ENCODE data around the gene TCAIM. TPM values are rescaled to one million over a fixed set of nuclear protein-coding genes. Genes with fewer than 3 reads are reported as not detected.
"Not testable (repeated sequence)": the region's sequence is repeated elsewhere in the genome, so short reads cannot be mapped to it uniquely, and the experiment has no call there.

TCAIM gene
- total and polyA plus RNA-seq, 3 donors from 2014 or later = 12.3 to 33.5 (median 28.3) TPM

DNA sequence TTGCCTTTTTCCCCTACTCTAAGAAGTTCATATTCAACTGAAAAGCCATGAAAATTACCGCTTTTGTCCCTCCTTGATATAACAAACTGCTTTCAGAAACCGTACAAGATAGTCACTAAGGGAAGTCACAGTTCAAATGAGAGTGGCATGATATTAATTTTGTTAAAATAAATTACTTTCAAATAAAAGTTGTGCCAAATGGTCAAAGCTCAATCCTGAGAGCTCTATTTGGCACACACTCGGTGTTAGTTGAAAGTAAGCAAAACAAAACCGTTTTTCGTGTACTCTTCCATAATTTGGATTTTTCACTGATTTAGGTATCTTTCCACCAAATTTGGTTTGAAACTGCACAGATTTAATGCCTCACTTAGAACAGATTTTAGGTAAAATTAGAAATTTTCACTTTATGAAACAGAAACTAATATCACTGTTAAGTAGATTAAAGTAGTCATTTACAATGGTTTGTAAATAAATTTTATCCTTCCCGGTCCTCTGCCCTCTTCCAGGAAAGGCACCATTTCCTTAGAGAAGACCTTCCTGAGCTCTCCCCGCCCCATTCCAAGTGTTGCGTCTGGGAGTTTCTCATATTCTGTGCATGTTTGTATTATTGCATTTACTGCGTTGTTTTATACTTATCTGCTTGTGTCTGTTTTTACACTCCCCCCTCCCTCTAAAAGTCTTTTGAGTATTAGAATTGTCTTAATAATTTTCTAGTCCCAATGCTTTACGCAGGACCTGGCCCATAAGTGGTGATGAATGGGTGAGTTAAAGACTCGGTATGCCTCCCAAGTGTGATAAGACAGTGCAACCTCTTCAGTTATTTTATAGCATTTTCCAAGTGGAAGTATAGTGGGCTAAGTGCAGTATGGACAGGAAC, 853 bp downstream of the TCAIM start:
- DNase-seq = peak; percentile 19
- H3K27me3 ChIP-seq = no peaks in the 10 kb centered on the region
- H3K36me3 ChIP-seq (ENCODE audit: low read depth, missing control alignments) = no peaks in the 10 kb centered on the region
- intact Hi-C loops (cut with DNase I; ENCODE audit: low total_unique reads) = no loop called here
- H3K27ac ChIP-seq = peak overlapping the region; percentile 94 to 96
- H3K4me1 ChIP-seq = peaks cover 9% of the 10 kb centered on the region
- H3K4me3 ChIP-seq = peak overlapping the region; percentile 76
- no peaks in the 10 kb centered on the region for H3K9me3 ChIP-seq
- 15 to 16% methylated on average over 11 of the region's 11 CpGs for whole genome bisulfite sequencing, 2 donors
- TF ChIP-seq, protein P1, sequence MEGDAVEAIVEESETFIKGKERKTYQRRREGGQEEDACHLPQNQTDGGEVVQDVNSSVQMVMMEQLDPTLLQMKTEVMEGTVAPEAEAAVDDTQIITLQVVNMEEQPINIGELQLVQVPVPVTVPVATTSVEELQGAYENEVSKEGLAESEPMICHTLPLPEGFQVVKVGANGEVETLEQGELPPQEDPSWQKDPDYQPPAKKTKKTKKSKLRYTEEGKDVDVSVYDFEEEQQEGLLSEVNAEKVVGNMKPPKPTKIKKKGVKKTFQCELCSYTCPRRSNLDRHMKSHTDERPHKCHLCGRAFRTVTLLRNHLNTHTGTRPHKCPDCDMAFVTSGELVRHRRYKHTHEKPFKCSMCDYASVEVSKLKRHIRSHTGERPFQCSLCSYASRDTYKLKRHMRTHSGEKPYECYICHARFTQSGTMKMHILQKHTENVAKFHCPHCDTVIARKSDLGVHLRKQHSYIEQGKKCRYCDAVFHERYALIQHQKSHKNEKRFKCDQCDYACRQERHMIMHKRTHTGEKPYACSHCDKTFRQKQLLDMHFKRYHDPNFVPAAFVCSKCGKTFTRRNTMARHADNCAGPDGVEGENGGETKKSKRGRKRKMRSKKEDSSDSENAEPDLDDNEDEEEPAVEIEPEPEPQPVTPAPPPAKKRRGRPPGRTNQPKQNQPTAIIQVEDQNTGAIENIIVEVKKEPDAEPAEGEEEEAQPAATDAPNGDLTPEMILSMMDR (IDR thresholded peaks at IDR 0.05) = no peak
- no peak for TF ChIP-seq POLR2A (IDR thresholded peaks at IDR 0.05)

DNA sequence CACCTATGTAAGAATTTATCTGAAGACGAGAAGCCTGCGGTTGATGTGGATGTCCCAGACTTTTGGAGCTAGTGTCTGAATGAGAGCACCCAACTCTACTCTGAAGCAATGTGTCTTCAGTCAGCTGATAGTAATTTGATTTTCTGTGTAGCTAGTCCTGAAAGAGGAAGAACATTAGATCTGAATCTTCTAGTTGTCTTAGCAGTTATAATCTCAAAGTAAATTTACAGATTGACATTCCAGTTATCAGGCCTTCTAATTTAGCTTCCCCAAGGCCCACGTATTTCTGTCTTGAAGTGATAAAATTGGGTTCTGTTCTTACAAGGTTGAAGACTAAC, 1.5 kb downstream of the TCAIM start:
- H3K9me3 ChIP-seq = no peaks in the 10 kb centered on the region
- intact Hi-C loops (cut with DNase I; ENCODE audit: low total_unique reads) = no loop called here
- 52 to 61% methylated on average over 3 of the region's 3 CpGs for WGBS, 2 donors
- no peak overlapping the region for H3K4me3 ChIP-seq
- H3K27me3 ChIP-seq = no peaks in the 10 kb centered on the region
- peaks cover 9% of the 10 kb centered on the region for H3K4me1 ChIP-seq
- H3K27ac ChIP-seq = peak overlapping the region in 1 of 2 donors; percentile 46
- no peak for DNase-seq
- TF ChIP-seq POLR2A (IDR thresholded peaks at IDR 0.05) = no peak
- TF ChIP-seq, protein P1 (IDR thresholded peaks at IDR 0.05) = no peak
- no peaks in the 10 kb centered on the region for H3K36me3 ChIP-seq (ENCODE audit: low read depth, missing control alignments)

DNA sequence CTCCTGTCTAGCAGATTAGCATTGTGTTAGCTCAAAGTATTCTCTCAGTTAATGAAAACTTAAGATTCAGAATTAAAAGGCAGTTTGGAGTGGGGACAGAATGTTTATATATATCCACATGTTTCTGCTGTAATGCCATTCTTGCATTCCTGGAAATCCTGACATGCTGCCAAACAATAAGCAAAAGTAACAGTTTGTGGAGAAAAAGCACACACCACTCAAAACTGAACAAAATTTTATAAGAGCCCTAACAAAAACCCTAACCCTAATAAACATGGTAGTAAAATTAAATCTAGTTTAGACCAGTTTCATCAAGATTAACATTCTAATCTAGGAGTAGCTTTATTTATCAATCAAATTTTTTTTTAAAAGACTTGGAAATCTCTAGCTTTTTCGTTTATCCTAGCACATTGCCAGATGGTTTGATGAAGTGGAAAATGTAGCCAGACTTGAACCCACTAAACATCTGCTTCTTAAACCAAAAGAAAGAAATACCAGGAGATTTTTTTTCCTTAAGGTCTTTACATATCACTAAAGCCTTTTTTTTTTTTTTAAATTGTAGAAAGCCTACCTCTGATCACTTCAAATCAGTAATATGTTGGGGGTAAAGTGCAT, 3.7 kb downstream of the TCAIM start:
- intact Hi-C loops (cut with DNase I; ENCODE audit: low total_unique reads) = no loop called here
- WGBS, 2 donors = 45 to 55% methylated on average over 1 of the region's 1 CpG
- TF ChIP-seq, protein P1 (IDR thresholded peaks at IDR 0.05) = no peak
- no peak for TF ChIP-seq POLR2A (IDR thresholded peaks at IDR 0.05)
- Histone ChIP-seq H3K27me3 (no peaks in the 10 kb centered on the region), H3K36me3 (ENCODE audit: low read depth, missing control alignments) (no peaks in the 10 kb centered on the region), H3K9me3 (no peaks in the 10 kb centered on the region), H3K4me3 (no peak overlapping the region), H3K4me1 (peaks cover 9% of the 10 kb centered on the region), H3K27ac (no peak overlapping the region)
- DNase-seq = no peak

DNA sequence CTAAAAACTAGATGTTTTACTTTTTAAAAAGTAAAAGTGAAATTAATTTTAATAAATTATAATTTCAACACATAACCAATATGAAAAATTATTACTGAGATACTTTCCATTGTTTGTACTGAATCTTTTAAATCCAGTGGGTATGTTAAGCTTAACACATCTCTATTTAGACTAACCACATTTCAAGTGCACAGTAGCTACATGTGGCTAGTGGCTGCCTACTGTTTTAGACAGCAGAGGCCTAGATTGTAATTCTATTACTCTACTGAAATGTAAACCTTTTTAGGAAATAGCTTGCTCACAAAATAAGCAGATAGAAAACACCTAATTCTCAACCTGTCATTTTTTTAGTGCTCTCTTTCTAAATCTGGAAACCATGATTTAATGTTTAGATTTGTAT, 4.9 kb downstream of the TCAIM start:
- H3K4me1 ChIP-seq = peaks cover 9% of the 10 kb centered on the region
- intact Hi-C loops (cut with DNase I; ENCODE audit: low total_unique reads) = no loop called here

DNA sequence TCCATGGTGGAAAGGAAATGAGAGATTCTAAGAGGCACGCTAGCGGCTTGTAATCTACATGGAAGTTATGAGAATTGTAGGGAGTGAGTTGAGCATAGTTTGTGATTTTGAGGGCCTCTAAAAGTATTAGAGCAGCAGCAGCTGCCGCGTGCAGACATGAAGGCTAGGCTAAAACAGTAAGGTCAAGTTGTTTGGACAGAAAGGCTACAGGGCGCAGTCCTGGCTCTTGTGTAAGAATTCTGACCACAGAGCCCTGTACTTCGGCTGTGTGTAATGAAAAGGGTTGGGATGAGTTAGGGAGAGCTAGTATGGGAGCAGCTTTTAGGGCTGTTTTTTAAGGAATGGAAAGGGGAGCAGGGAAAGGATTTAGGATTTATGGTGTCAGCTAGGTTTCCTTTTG, 8.0 kb downstream of the TCAIM start:
- intact Hi-C loops (cut with DNase I; ENCODE audit: low total_unique reads); H3K4me3 ChIP-seq; H3K4me1 ChIP-seq; H3K27ac ChIP-seq; H3K27me3 ChIP-seq; H3K36me3 ChIP-seq (ENCODE audit: low read depth, missing control alignments); DNase-seq; H3K9me3 ChIP-seq: not testable (repeated sequence)
- WGBS, 2 donors = 81 to 86% methylated on average over 6 of the region's 6 CpGs

More for the DNA sequence above, 4.9 kb downstream of the TCAIM start:
- Histone ChIP-seq H3K9me3 (no peaks in the 10 kb centered on the region), H3K27me3 (no peaks in the 10 kb centered on the region), H3K27ac (no peak overlapping the region), H3K4me3 (no peak overlapping the region), H3K36me3 (ENCODE audit: low read depth, missing control alignments) (no peaks in the 10 kb centered on the region)
- no peak for DNase-seq
- TF ChIP-seq, protein P1 (IDR thresholded peaks at IDR 0.05) = no peak
- TF ChIP-seq POLR2A (IDR thresholded peaks at IDR 0.05) = no peak

All from testis (tissue), 3 donors.